Measurements from ENCODE around the gene ZDBF2. TPM values are rescaled to one million over a fixed set of nuclear protein-coding genes. Genes with fewer than 3 reads are reported as not detected.
"Not testable (repeated sequence)": the region's sequence is repeated elsewhere in the genome, so short reads cannot be mapped to it uniquely, and the experiment has no call there.

The ZDBF2 gene
- 1 to 10 TPM; 5.2 to 6.5 (median 6.3) TPM for total RNA-seq

GRCh38 chr2:206274434-206275311 is at the start of gene ZDBF2:
Gene ZDBF2, plus strand, starts transcription at chr2:206274663. Its CDS starts 7,187 bp downstream, at chr2:206281850.
- Mint-ChIP-seq H3K36me3 (ENCODE audit: insufficient read depth) (no peaks in the 10 kb centered on the region), H3K4me3 (peak within 1 kb of the TSS; percentile 85), H3K4me1 (ENCODE audit: low read depth) (peaks cover 17% of the 10 kb centered on the region)

GRCh38 chr2:206225435-206226232 is 48.8 kb upstream of the ZDBF2 start:
- no peaks in the 10 kb centered on the region for H3K36me3 Mint-ChIP-seq (ENCODE audit: insufficient read depth)
- no peak for ATAC-seq
- peaks cover 19% of the 10 kb centered on the region for H3K27me3 Mint-ChIP-seq (ENCODE audit: low read depth)

More at GRCh38 chr2:206274434-206275311, at the start of gene ZDBF2:
- Mint-ChIP-seq H3K9me3 (no peaks in the 10 kb centered on the region), H3K27me3 (ENCODE audit: low read depth) (peaks cover 59% of the 10 kb centered on the region)
- ATAC-seq (peak; percentile 84 to 93), DNase-seq (peak; percentile 38)

GRCh38 chr2:206228636-206229035 is 45.8 kb upstream of the ZDBF2 start:
- H3K4me3 Mint-ChIP-seq; DNase-seq; H3K4me1 Mint-ChIP-seq (ENCODE audit: low read depth); H3K9me3 Mint-ChIP-seq; ATAC-seq; H3K36me3 Mint-ChIP-seq (ENCODE audit: insufficient read depth): not testable (repeated sequence)
- peaks cover 13% of the 10 kb centered on the region for H3K27me3 Mint-ChIP-seq (ENCODE audit: low read depth)

More at GRCh38 chr2:206225435-206226232, 48.8 kb upstream of the ZDBF2 start:
- Mint-ChIP-seq H3K9me3 (peaks cover 9% of the 10 kb centered on the region), H3K4me1 (ENCODE audit: low read depth) (no peaks in the 10 kb centered on the region), H3K4me3 (no peak overlapping the region)
- no peak for DNase-seq

- DNase-seq (no peak), ATAC-seq (no peak)
- H3K4me3 Mint-ChIP-seq, result no peak overlapping the region
- peaks cover 13% of the 10 kb centered on the region for H3K27me3 Mint-ChIP-seq (ENCODE audit: low read depth)
- H3K36me3 Mint-ChIP-seq (ENCODE audit: insufficient read depth), result no peaks in the 10 kb centered on the region
- H3K9me3 Mint-ChIP-seq, result peaks cover 3% of the 10 kb centered on the region
- peaks cover 5% of the 10 kb centered on the region for H3K4me1 Mint-ChIP-seq (ENCODE audit: low read depth)
Observed at GRCh38 chr2:206229642-206230041, 44.8 kb upstream of the ZDBF2 start.

GRCh38 chr2:206230060-206230762 is 44.3 kb upstream of the ZDBF2 start:
- H3K9me3 Mint-ChIP-seq, result peaks cover 3% of the 10 kb centered on the region
- no peak for ATAC-seq
- no peak for DNase-seq
- peaks cover 13% of the 10 kb centered on the region for H3K27me3 Mint-ChIP-seq (ENCODE audit: low read depth)
- no peak overlapping the region for H3K4me3 Mint-ChIP-seq
- H3K36me3 Mint-ChIP-seq (ENCODE audit: insufficient read depth), result no peaks in the 10 kb centered on the region
- peaks cover 5% of the 10 kb centered on the region for H3K4me1 Mint-ChIP-seq (ENCODE audit: low read depth)

GRCh38 chr2:206231669-206232286 is 42.7 kb upstream of the ZDBF2 start:
- no peak for ATAC-seq
- Mint-ChIP-seq H3K4me3 (no peak overlapping the region), H3K27me3 (ENCODE audit: low read depth) (peaks cover 18% of the 10 kb centered on the region), H3K4me1 (ENCODE audit: low read depth) (peaks cover 5% of the 10 kb centered on the region), H3K36me3 (ENCODE audit: insufficient read depth) (no peaks in the 10 kb centered on the region), H3K9me3 (peaks cover 3% of the 10 kb centered on the region)
- no peak for DNase-seq

GRCh38 chr2:206232287-206233035 is 42.0 kb upstream of the ZDBF2 start:
- Mint-ChIP-seq H3K36me3 (ENCODE audit: insufficient read depth) (no peaks in the 10 kb centered on the region), H3K4me3 (no peak overlapping the region), H3K9me3 (peaks cover 3% of the 10 kb centered on the region), H3K27me3 (ENCODE audit: low read depth) (peaks cover 15% of the 10 kb centered on the region), H3K4me1 (ENCODE audit: low read depth) (peaks cover 5% of the 10 kb centered on the region)
- ATAC-seq (no peak), DNase-seq (no peak)

GRCh38 chr2:206239157-206239556 is 35.3 kb upstream of the ZDBF2 start:
- no peaks in the 10 kb centered on the region for H3K9me3 Mint-ChIP-seq
- H3K27me3 Mint-ChIP-seq (ENCODE audit: low read depth), result peaks cover 11% of the 10 kb centered on the region
- ATAC-seq, result no peak
- no peaks in the 10 kb centered on the region for H3K36me3 Mint-ChIP-seq (ENCODE audit: insufficient read depth)
- H3K4me1 Mint-ChIP-seq (ENCODE audit: low read depth), result no peaks in the 10 kb centered on the region
- DNase-seq, result no peak
- no peak overlapping the region for H3K4me3 Mint-ChIP-seq

GRCh38 chr2:206240327-206240726 is 34.1 kb upstream of the ZDBF2 start:
- peaks cover under 1% of the 10 kb centered on the region for H3K4me1 Mint-ChIP-seq (ENCODE audit: low read depth)
- ATAC-seq (no peak), DNase-seq (no peak)
- peaks cover 11% of the 10 kb centered on the region for H3K27me3 Mint-ChIP-seq (ENCODE audit: low read depth)
- H3K4me3 Mint-ChIP-seq, result no peak overlapping the region
- no peaks in the 10 kb centered on the region for H3K9me3 Mint-ChIP-seq
- no peaks in the 10 kb centered on the region for H3K36me3 Mint-ChIP-seq (ENCODE audit: insufficient read depth)

GRCh38 chr2:206241736-206242135 is 32.7 kb upstream of the ZDBF2 start:
- H3K4me1 Mint-ChIP-seq (ENCODE audit: low read depth), result peaks cover 2% of the 10 kb centered on the region
- ATAC-seq (no peak), DNase-seq (no peak)
- no peak overlapping the region for H3K4me3 Mint-ChIP-seq
- no peaks in the 10 kb centered on the region for H3K9me3 Mint-ChIP-seq
- H3K27me3 Mint-ChIP-seq (ENCODE audit: low read depth), result peaks cover 6% of the 10 kb centered on the region
- no peaks in the 10 kb centered on the region for H3K36me3 Mint-ChIP-seq (ENCODE audit: insufficient read depth)

- Mint-ChIP-seq H3K4me1 (ENCODE audit: low read depth) (peaks cover 4% of the 10 kb centered on the region), H3K36me3 (ENCODE audit: insufficient read depth) (no peaks in the 10 kb centered on the region), H3K9me3 (no peaks in the 10 kb centered on the region), H3K4me3 (no peak overlapping the region), H3K27me3 (ENCODE audit: low read depth) (peaks cover 8% of the 10 kb centered on the region)
- DNase-seq (no peak), ATAC-seq (no peak)
Observed at GRCh38 chr2:206245265-206245672, 29.2 kb upstream of the ZDBF2 start.

- Mint-ChIP-seq H3K9me3 (peaks cover 5% of the 10 kb centered on the region), H3K27me3 (ENCODE audit: low read depth) (peaks cover 45% of the 10 kb centered on the region), H3K4me3 (peak overlapping the region; percentile 70), H3K4me1 (ENCODE audit: low read depth) (peaks cover 6% of the 10 kb centered on the region), H3K36me3 (ENCODE audit: insufficient read depth) (no peaks in the 10 kb centered on the region)
- no peak for DNase-seq
- ATAC-seq, result no peak
Observed at GRCh38 chr2:206250041-206250897, 24.2 kb upstream of the ZDBF2 start.

All from activated T-cell treated with anti-CD3 and anti-CD28 coated beads, Interleukin-2, amount 50 U/mL, for 4 hours (primary cell).